ENCODE results near the gene PBX1. TPM values are rescaled to one million over a fixed set of nuclear protein-coding genes. Genes with fewer than 3 reads are reported as not detected.
A peak's percentile ranks its signal among the peaks of the same experiment; 100 is the strongest.

Gene PBX1
- total RNA-seq, 1 experiment from 2014 or later = 102 TPM

DNA sequence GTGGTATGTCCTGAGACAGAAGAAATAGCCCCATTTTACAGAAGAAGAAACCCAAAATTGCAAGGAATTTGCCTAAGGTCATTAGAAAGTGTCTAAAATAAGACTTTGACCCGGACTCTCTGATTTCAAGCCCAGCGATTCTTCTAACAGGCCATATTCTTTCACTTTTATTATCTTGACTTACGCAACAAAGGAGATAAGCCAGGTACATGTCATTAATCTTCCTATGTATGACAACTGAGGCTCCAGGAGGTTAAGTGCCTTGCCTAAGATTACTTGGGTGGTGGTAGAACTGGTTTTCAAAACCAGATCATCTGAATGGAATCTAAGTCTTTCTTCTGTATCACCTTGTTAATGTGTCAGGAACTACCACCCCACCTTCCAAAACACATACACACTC lies 124.3 kb downstream of the PBX1 start:
- ChIA-PET CTCF (interaction anchor here (1.9 kb wide), 1 partner anchor 9 kb away, joined by 10 read pairs; no protein-coding TSS in a partner anchor), POLR2A (no interaction called here)
- ATAC-seq (no peak), DNase-seq (ENCODE audit: low spot score) (no peak)
- Mint-ChIP-seq H3K27me3 (ENCODE audit: low read depth) (no peaks in the 10 kb centered on the region), H3K4me3 (no peak overlapping the region), H3K9me3 (no peaks in the 10 kb centered on the region), H3K4me1 (peaks cover 37% of the 10 kb centered on the region), H3K36me3 (peaks cover 15% of the 10 kb centered on the region), H3K27ac (peak overlapping the region; percentile 7)
- no peak for TF ChIP-seq ZNF423 (CRISPR knock-in tag; IDR thresholded peaks at IDR 0.05)
- TF ChIP-seq NFE2L1 (CRISPR knock-in tag; IDR thresholded peaks at IDR 0.05) = no peak
- TF ChIP-seq ZSCAN18 (CRISPR knock-in tag; IDR thresholded peaks at IDR 0.05) = no peak
- TF ChIP-seq, protein P1, sequence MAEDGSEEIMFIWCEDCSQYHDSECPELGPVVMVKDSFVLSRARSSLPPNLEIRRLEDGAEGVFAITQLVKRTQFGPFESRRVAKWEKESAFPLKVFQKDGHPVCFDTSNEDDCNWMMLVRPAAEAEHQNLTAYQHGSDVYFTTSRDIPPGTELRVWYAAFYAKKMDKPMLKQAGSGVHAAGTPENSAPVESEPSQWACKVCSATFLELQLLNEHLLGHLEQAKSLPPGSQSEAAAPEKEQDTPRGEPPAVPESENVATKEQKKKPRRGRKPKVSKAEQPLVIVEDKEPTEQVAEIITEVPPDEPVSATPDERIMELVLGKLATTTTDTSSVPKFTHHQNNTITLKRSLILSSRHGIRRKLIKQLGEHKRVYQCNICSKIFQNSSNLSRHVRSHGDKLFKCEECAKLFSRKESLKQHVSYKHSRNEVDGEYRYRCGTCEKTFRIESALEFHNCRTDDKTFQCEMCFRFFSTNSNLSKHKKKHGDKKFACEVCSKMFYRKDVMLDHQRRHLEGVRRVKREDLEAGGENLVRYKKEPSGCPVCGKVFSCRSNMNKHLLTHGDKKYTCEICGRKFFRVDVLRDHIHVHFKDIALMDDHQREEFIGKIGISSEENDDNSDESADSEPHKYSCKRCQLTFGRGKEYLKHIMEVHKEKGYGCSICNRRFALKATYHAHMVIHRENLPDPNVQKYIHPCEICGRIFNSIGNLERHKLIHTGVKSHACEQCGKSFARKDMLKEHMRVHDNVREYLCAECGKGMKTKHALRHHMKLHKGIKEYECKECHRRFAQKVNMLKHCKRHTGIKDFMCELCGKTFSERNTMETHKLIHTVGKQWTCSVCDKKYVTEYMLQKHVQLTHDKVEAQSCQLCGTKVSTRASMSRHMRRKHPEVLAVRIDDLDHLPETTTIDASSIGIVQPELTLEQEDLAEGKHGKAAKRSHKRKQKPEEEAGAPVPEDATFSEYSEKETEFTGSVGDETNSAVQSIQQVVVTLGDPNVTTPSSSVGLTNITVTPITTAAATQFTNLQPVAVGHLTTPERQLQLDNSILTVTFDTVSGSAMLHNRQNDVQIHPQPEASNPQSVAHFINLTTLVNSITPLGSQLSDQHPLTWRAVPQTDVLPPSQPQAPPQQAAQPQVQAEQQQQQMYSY (CRISPR knock-in tag; IDR thresholded peaks at IDR 0.05) = no peak
- no peak for TF ChIP-seq NR1H2 (CRISPR knock-in tag; IDR thresholded peaks at IDR 0.05)
- TF ChIP-seq TP53 (CRISPR knock-in tag; IDR thresholded peaks at IDR 0.05) = no peak
- no peak for TF ChIP-seq SMAD4 (CRISPR knock-in tag; IDR thresholded peaks at IDR 0.05)
- TF ChIP-seq KAT7 (CRISPR knock-in tag; IDR thresholded peaks at IDR 0.05; ENCODE audit: borderline replicate concordance) = no peak
- TF ChIP-seq ZNF281 (CRISPR knock-in tag; IDR thresholded peaks at IDR 0.05) = no peak
- no peak for TF ChIP-seq IRF2 (CRISPR knock-in tag; IDR thresholded peaks at IDR 0.05; ENCODE audit: borderline replicate concordance, low read depth)
- TF ChIP-seq ATF1 (CRISPR knock-in tag; IDR thresholded peaks at IDR 0.05) = no peak
- TF ChIP-seq, protein P2, sequence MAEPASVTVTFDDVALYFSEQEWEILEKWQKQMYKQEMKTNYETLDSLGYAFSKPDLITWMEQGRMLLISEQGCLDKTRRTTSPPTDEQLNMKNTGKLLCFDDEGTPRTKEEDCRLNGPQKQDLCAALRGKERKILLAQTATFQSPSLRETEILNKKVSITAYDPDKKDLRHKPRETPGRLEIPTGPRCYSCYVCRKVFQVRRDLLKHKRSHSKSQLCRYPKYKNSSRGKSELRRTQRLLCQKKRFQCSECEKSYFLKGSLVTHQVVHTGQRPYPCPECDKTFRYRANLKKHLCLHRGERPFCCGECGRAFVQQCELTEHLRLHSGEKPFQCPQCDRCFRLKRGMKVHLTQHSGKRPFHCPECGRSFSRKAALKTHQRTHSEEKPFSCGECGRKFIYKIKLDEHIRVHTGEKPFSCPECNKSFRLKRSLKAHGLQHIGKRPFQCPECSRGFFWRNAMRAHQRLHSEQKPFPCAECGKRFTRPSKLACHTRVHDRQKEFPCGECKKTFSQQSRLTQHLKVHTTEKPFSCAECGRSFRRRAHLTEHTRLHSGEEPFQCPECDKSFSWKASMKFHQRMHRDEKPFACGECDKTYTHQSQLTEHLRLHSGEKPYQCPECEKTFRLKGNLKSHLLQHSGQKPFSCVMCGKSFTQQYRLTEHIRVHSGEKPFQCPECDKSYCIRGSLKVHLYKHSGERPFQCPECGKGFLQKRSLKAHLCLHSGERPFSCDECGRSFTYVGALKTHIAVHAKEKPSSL (CRISPR knock-in tag; conservative IDR thresholded peaks at IDR 0.05) = no peak
- TF ChIP-seq HMGA2 (CRISPR knock-in tag; IDR thresholded peaks at IDR 0.05) = no peak
- TF ChIP-seq NFYB (CRISPR knock-in tag; conservative IDR thresholded peaks at IDR 0.05; ENCODE audit: low read depth) = no peak
- no peak for TF ChIP-seq FOXP1 (CRISPR knock-in tag; IDR thresholded peaks at IDR 0.05; ENCODE audit: borderline replicate concordance)

GRCh38 chr1:164685266-164686035 lies 126.5 kb downstream of the PBX1 start:
- H3K9me3 Mint-ChIP-seq = no peaks in the 10 kb centered on the region
- H3K27me3 Mint-ChIP-seq (ENCODE audit: low read depth) = no peaks in the 10 kb centered on the region
- no peak overlapping the region for H3K27ac Mint-ChIP-seq
- DNase-seq (ENCODE audit: low spot score) (no peak), ATAC-seq (no peak)
- no peak overlapping the region for H3K4me3 Mint-ChIP-seq
- CTCF ChIA-PET = no interaction called here
- H3K36me3 Mint-ChIP-seq = peaks cover 11% of the 10 kb centered on the region
- POLR2A ChIA-PET = no interaction called here
- H3K4me1 Mint-ChIP-seq = peaks cover 50% of the 10 kb centered on the region
- TF ChIP-seq CREB1 (CRISPR knock-in tag; IDR thresholded peaks at IDR 0.05) (no peak), RORB (CRISPR knock-in tag; IDR thresholded peaks at IDR 0.05) (no peak), ZNF423 (CRISPR knock-in tag; IDR thresholded peaks at IDR 0.05) (no peak), ERG (CRISPR knock-in tag; IDR thresholded peaks at IDR 0.05) (no peak), PRRX2 (CRISPR knock-in tag; IDR thresholded peaks at IDR 0.05) (no peak), MYBL2 (CRISPR knock-in tag; IDR thresholded peaks at IDR 0.05) (no peak), ATF6 (CRISPR knock-in tag; IDR thresholded peaks at IDR 0.05) (no peak)
- TF ChIP-seq, protein P3, sequence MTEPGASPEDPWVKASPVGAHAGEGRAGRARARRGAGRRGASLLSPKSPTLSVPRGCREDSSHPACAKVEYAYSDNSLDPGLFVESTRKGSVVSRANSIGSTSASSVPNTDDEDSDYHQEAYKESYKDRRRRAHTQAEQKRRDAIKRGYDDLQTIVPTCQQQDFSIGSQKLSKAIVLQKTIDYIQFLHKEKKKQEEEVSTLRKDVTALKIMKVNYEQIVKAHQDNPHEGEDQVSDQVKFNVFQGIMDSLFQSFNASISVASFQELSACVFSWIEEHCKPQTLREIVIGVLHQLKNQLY (CRISPR knock-in tag; IDR thresholded peaks at IDR 0.05) = no peak
